A549 (cell line): ENCODE results near the gene SUCLA2. TPM values are rescaled to one million over a fixed set of nuclear protein-coding genes. Genes with fewer than 3 reads are reported as not detected.

Experiments used
- ATAC-seq, 2 experiments: fragments of 200-7000 bp in 1 of 2; fragments of >200 bp in 1 of 2; cut with Nextera tagmentation in 1 of 2; cut with Tn5 transposase in 1 of 2; 3 replicates each; pipeline versions ENCODE4 v1.8.0 to v1.9.1; 2018 to 2020; ENCODE audit warnings: mild to moderate bottlenecking in 1 of 2, moderate library complexity in 1 of 2
- CTCF ChIA-PET: fragments of 300-600 bp; sonication (Branson Sonifier 250); formaldehyde crosslinking; extraction: SDS; loops from one replicate; lab custom pipeline; 2021; ENCODE audit warnings: antibody characterized with exemption, inconsistent platforms; lab: Yijun Ruan, JAX
- POLR2A ChIA-PET: fragments of 350-600 bp; formaldehyde crosslinking; extraction: SDS; loops from one replicate; lab custom pipeline; 2021; ENCODE audit warnings: antibody characterized with exemption, inconsistent platforms; lab: Yijun Ruan, JAX
- DNase-seq, 2 experiments: peaks; one replicate each; pipeline versions ENCODE4 v3.0.0 to v3.0.0-alpha.2; 2011 to 2016; ENCODE audit warnings: low read depth in 1 of 2, low spot score in 1 of 2
- FAIRE-seq: peaks from 2 replicates; lab custom pipeline; 2011; peaks lifted over from hg19 to GRCh38; lab: Jason Lieb, UNC
- H3K27ac ChIP-seq, 2 experiments: fragments of >200 bp; sonication (Bioruptor Twin); formaldehyde crosslinking; 3 replicates each; pipeline ENCODE4 v1.5.1; 2016 to 2017
- H3K4me1 ChIP-seq: fragments of >200 bp; sonication (Bioruptor Twin); formaldehyde crosslinking; 3 replicates; pipeline ENCODE4 v1.6.1; 2016
- H3K4me2 ChIP-seq: fragments of >200 bp; sonication (Bioruptor Twin); formaldehyde crosslinking; 3 replicates; pipeline ENCODE4 v1.6.1; 2016
- H3K4me3 ChIP-seq: fragments of >200 bp; sonication (Bioruptor Twin); formaldehyde crosslinking; 3 replicates; pipeline ENCODE4 v1.5.1; 2016
- H3K9me3 ChIP-seq: fragments of >200 bp; sonication (Bioruptor Twin); formaldehyde crosslinking; 3 replicates; pipeline ENCODE4 v1.6.1; 2016
- BCL3 ChIP-seq: fragments of >200 bp; sonication (Bioruptor Twin); formaldehyde crosslinking; IDR thresholded peaks from 3 replicates; pipeline ENCODE4 v1.6.1; 2016
- CEBPB ChIP-seq, 2 experiments: fragments of >200 bp in 1 of 2; sonication (Bioruptor Twin) in 1 of 2; formaldehyde crosslinking in 1 of 2; IDR thresholded peaks; 2 replicates each; pipeline ENCODE4 v1.6.1; 2012 to 2016
- CHD4 ChIP-seq: fragments of 200-600 bp; sonication (generic); IDR thresholded peaks from 2 replicates; pipeline ENCODE4 v1.6.1; 2016; ENCODE audit warnings: antibody characterized with exemption, mild to moderate bottlenecking, borderline replicate concordance
- CTCF ChIP-seq: fragments of >200 bp; sonication (Bioruptor Twin); formaldehyde crosslinking; IDR thresholded peaks from 3 replicates; pipeline ENCODE4 v1.5.1; 2016
- EHF ChIP-seq: fragments of 250-450 bp; sonication (Bioruptor Pico); IDR thresholded peaks from 2 replicates; pipeline ENCODE4 v1.5.0; 2020; ENCODE audit warnings: mild to moderate bottlenecking
- EHMT2 ChIP-seq: fragments of 200-600 bp; sonication (generic); IDR thresholded peaks from 2 replicates; pipeline ENCODE4 v1.6.1; 2016; ENCODE audit warnings: antibody characterized with exemption, low read depth, mild to moderate bottlenecking, moderate library complexity
- FOSB ChIP-seq: fragments of 250-450 bp; sonication (Bioruptor Pico); IDR thresholded peaks from 2 replicates; pipeline ENCODE4 v1.5.0; 2020; ENCODE audit warnings: mild to moderate bottlenecking, moderate library complexity
- FOSL2 ChIP-seq, 2 experiments: fragments of 450-650 bp in 1 of 2; fragments of >200 bp in 1 of 2; sonication (Bioruptor Twin) in 1 of 2; formaldehyde crosslinking; IDR thresholded peaks; 2 replicates each; pipeline versions ENCODE4 v1.5.0 to v1.6.1; 2016 to 2020; ENCODE audit warnings: mild to moderate bottlenecking in 1 of 2, moderate library complexity in 1 of 2
- FOXS1 ChIP-seq: fragments of 250-450 bp; sonication (Bioruptor Pico); IDR thresholded peaks from 2 replicates; pipeline ENCODE4 v1.5.0; 2020; ENCODE audit warnings: mild to moderate bottlenecking, moderate library complexity
- GATA3 ChIP-seq: IDR thresholded peaks from 2 replicates; pipeline ENCODE4 v1.6.1; 2012; ENCODE audit warnings: borderline replicate concordance
- HEYL ChIP-seq: fragments of 250-450 bp; sonication (Bioruptor Pico); IDR thresholded peaks from 2 replicates; pipeline ENCODE4 v1.8.0; 2021; ENCODE audit warnings: mild to moderate bottlenecking, moderate library complexity
- HMGXB4 ChIP-seq: fragments of 250-450 bp; sonication (Bioruptor Pico); IDR thresholded peaks from 2 replicates; pipeline ENCODE4 v1.5.0; 2021; ENCODE audit warnings: mild to moderate bottlenecking, moderate library complexity, borderline replicate concordance
- HOXB13 ChIP-seq: fragments of 250-450 bp; sonication (Bioruptor Pico); IDR thresholded peaks from 2 replicates; pipeline ENCODE4 v1.5.0; 2020; ENCODE audit warnings: low read depth, mild to moderate bottlenecking, moderate library complexity
- JUN ChIP-seq, 2 experiments: fragments of >200 bp; sonication (Bioruptor Twin); formaldehyde crosslinking; IDR thresholded peaks; 2 replicates in 1 of 2; 3 replicates in 1 of 2; pipeline ENCODE4 v1.6.1; 2016 to 2017
- JUNB ChIP-seq: fragments of >200 bp; sonication (Bioruptor Twin); formaldehyde crosslinking; IDR thresholded peaks from 2 replicates; pipeline ENCODE4 v1.6.1; 2016
- MAFK ChIP-seq: fragments of 450-650 bp; IDR thresholded peaks from 2 replicates; pipeline ENCODE4 v1.6.1; 2014; ENCODE audit not compliant: partially characterized antibody
- MAX ChIP-seq: IDR thresholded peaks from 2 replicates; pipeline ENCODE4 v1.6.1; 2012
- MAZ ChIP-seq: fragments of 150-350 bp; IDR thresholded peaks from 2 replicates; pipeline ENCODE4 v1.6.1; 2014; ENCODE audit warnings: antibody characterized with exemption, low read depth, low read length, borderline replicate concordance
- MYC ChIP-seq: IDR thresholded peaks from 2 replicates; pipeline ENCODE4 v1.6.1; 2012; ENCODE audit warnings: mild to moderate bottlenecking, inconsistent platforms, low read length, improper control_type of control experiment, borderline replicate concordance
- POLR2A ChIP-seq: IDR thresholded peaks from 2 replicates; pipeline ENCODE4 v1.6.1; 2012; ENCODE audit warnings: mild to moderate bottlenecking, low read length
- RCOR1 ChIP-seq: fragments of 150-350 bp; IDR thresholded peaks from 2 replicates; pipeline ENCODE4 v1.6.1; 2014; ENCODE audit warnings: antibody characterized with exemption, low read length, low read depth
- SMC3 ChIP-seq: fragments of >200 bp; sonication (Bioruptor Twin); formaldehyde crosslinking; IDR thresholded peaks from 3 replicates; pipeline ENCODE4 v1.6.1; 2018; ENCODE audit warnings: inconsistent platforms
- SREBF2 ChIP-seq: fragments of 450-650 bp; IDR thresholded peaks from 2 replicates; pipeline ENCODE4 v1.6.1; 2014; ENCODE audit warnings: mild to moderate bottlenecking, moderate library complexity
- TFCP2L1 ChIP-seq: fragments of 250-450 bp; sonication (Bioruptor Pico); IDR thresholded peaks from 2 replicates; pipeline ENCODE4 v1.5.0; 2021; ENCODE audit warnings: mild to moderate bottlenecking
- ZSCAN20 ChIP-seq: fragments of 250-450 bp; sonication (Bioruptor Pico); IDR thresholded peaks from 2 replicates; pipeline ENCODE4 v1.8.0; 2022; ENCODE audit warnings: mild to moderate bottlenecking, moderate library complexity
- WGBS: methylation state at CpG from one replicate; pipeline ENCODE4 v1.1.6; 2017; ENCODE audit errors: missing lambda C conversion rate; 5-methylcytosine and 5-hydroxymethylcytosine counted together
- polyA plus RNA-seq, 4 experiments: library from polyadenylated mRNA; depleted of rRNA in 3 of 4; stranded (reverse); fragments of >200 nt; fragmentation: RNase III in 1 of 4; extraction: RNeasy Plus Mini Kit Qiagen cat#74134 plus additional on column Dnase treatment in 1 of 4; gene quantifications; 2 replicates in 3 of 4; 3 replicates in 1 of 4; pipeline ENCODE4 v1.2.3, GENCODE V29; 2011 to 2017
- TF ChIP-seq, protein P1 (sequence below): fragments of 450-650 bp; IDR thresholded peaks from 2 replicates; pipeline ENCODE4 v1.6.1; 2014; ENCODE audit warnings: antibody characterized with exemption

The SUCLA2 gene
- polyA plus RNA-seq, 2 of the 4 experiments (the other 2 are of a cell fraction): 52.6 to 65.4 TPM

GRCh38 chr13:47917022-47917574 is 84.0 kb downstream of the SUCLA2 start:
- WGBS: 52% methylated on average over 4 of the region's 4 CpGs
- TF ChIP-seq BCL3 (no peak), TFCP2L1 (no peak), SREBF2 (no peak), MYC (no peak), FOSB (CRISPR knock-in tag) (no peak), HMGXB4 (CRISPR knock-in tag) (no peak), FOXS1 (CRISPR knock-in tag) (no peak), HOXB13 (no peak), MAZ (no peak), CEBPB (IDR thresholded peaks at IDR 0.05) (no peak)
- ChIA-PET POLR2A (no interaction called here), CTCF (no interaction called here)
- Histone ChIP-seq H3K27ac (no peak overlapping the region), H3K4me2 (no peak overlapping the region), H3K4me3 (no peak overlapping the region), H3K4me1 (no peaks in the 10 kb centered on the region), H3K9me3 (no peaks in the 10 kb centered on the region)
- DNase-seq (no peak), ATAC-seq (no peak), FAIRE-seq (no peak)

DNA sequence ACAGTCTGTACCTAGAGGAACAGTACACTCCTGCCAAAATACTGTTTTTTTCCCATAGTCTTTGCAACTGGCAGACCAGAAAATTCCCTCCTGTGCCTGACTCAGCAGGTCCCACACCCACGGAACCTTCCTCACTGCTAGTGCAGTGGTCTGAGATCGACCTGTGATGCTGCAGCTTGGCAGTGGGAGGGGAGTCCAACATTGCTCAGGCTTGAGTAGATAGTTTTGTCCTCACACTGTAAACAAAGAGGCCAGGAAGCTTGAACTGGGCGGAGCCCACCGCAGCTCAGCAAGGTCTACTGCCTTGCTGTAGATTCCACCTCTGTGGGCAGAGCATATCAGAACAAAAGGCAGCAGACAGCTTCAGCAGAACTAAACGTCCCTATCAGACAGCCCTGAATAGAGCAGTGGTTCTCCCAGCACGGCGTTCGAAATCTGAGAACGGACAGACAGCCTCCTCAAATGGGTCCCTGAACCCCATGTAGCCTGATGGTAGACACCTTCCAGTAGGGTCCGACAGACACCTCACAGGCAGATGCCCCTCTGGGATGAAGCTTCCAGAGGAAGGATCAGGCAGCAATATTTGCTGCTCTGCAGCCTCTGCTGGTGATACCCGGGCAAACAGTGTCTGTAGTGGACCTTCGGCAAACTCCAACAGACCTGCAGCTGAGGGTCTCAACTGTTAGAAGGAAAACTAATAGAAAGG is 92.7 kb downstream of the SUCLA2 start:
- WGBS: 75% methylated on average over 4 of the region's 12 CpGs
- Histone ChIP-seq H3K9me3 (no peaks in the 10 kb centered on the region), H3K4me2 (no peak overlapping the region), H3K4me1 (no peaks in the 10 kb centered on the region), H3K27ac (no peak overlapping the region), H3K4me3 (no peak overlapping the region)
- no peak for ATAC-seq
- no peak for FAIRE-seq
- TF ChIP-seq CTCF: no peak
- no peak for TF ChIP-seq HEYL (CRISPR knock-in tag)
- no peak for TF ChIP-seq MAX
- no peak for TF ChIP-seq JUN (IDR thresholded peaks at IDR 0.05)
- TF ChIP-seq FOSL2 (IDR thresholded peaks at IDR 0.05): no peak
- no peak for TF ChIP-seq FOSL2 (CRISPR knock-in tag; IDR thresholded peaks at IDR 0.05)
- no peak for TF ChIP-seq SMC3
- no peak for TF ChIP-seq CHD4
- TF ChIP-seq POLR2A: no peak
- no peak for TF ChIP-seq MAFK
- TF ChIP-seq JUNB: no peak
- TF ChIP-seq, protein P1, sequence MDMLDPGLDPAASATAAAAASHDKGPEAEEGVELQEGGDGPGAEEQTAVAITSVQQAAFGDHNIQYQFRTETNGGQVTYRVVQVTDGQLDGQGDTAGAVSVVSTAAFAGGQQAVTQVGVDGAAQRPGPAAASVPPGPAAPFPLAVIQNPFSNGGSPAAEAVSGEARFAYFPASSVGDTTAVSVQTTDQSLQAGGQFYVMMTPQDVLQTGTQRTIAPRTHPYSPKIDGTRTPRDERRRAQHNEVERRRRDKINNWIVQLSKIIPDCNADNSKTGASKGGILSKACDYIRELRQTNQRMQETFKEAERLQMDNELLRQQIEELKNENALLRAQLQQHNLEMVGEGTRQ: no peak
- TF ChIP-seq ZSCAN20 (CRISPR knock-in tag): no peak
- TF ChIP-seq GATA3: no peak
- no peak for TF ChIP-seq EHF
- TF ChIP-seq EHMT2: no peak
- TF ChIP-seq BCL3: no peak
- no peak for TF ChIP-seq RCOR1
- POLR2A ChIA-PET: no interaction called here
- CTCF ChIA-PET: no interaction called here
- DNase-seq: no peak
